DOHH2 (cell line): ENCODE results near the gene KAT6B.

Experiments
- H3F3A ChIP-seq: fragments of 200-600 bp; sonication (generic), shearing (Covaris generic); 2 replicates; pipeline ENCODE4 v1.6.0; 2016; ENCODE audit warnings: antibody characterized with exemption, mild to moderate bottlenecking; ENCODE audit not compliant: control insufficient read depth, insufficient read depth
- H3K27ac ChIP-seq: fragments of 200-600 bp; sonication (generic); 2 replicates; pipeline ENCODE4 v1.5.1; 2014; ENCODE audit warnings: low read depth, mild to moderate bottlenecking, low read length, moderate library complexity
- H3K27me3 ChIP-seq: fragments of 200-600 bp; sonication (generic); 2 replicates; pipeline ENCODE4 v1.6.1; 2014; ENCODE audit warnings: mild to moderate bottlenecking, low read length, mixed read lengths; ENCODE audit not compliant: control insufficient read depth
- H3K36me3 ChIP-seq: fragments of 200-600 bp; sonication (generic); 2 replicates; pipeline ENCODE4 v1.6.1; 2014; ENCODE audit warnings: mild to moderate bottlenecking, low read length, moderate library complexity, mixed read lengths; ENCODE audit not compliant: control insufficient read depth
- H3K4me1 ChIP-seq: fragments of 200-600 bp; sonication (generic); 2 replicates; pipeline ENCODE4 v1.6.1; 2014; ENCODE audit warnings: mild to moderate bottlenecking, low read length, mixed read lengths; ENCODE audit not compliant: control insufficient read depth
- H3K4me2 ChIP-seq: fragments of 200-600 bp; sonication (generic); 2 replicates; pipeline ENCODE4 v1.6.0; 2014; ENCODE audit warnings: mild to moderate bottlenecking, low read length, moderate library complexity
- H3K4me3 ChIP-seq: fragments of 200-600 bp; sonication (generic); 2 replicates; pipeline ENCODE4 v1.5.1; 2014; ENCODE audit warnings: mild to moderate bottlenecking, low read length, mixed read lengths
- H3K79me2 ChIP-seq: fragments of 200-600 bp; sonication (generic); 2 replicates; pipeline ENCODE4 v1.6.1; 2014; ENCODE audit warnings: mild to moderate bottlenecking, low read length, mixed read lengths; ENCODE audit not compliant: control insufficient read depth
- H3K9me2 ChIP-seq: fragments of 200-600 bp; sonication (generic); replicated peaks from 2 replicates; pipeline ENCODE4 v1.6.1; 2014; ENCODE audit warnings: mild to moderate bottlenecking, low read length, mixed read lengths; ENCODE audit not compliant: control insufficient read depth
- H3K9me3 ChIP-seq: fragments of 200-600 bp; sonication (generic); 2 replicates; pipeline ENCODE4 v1.6.1; 2014; ENCODE audit warnings: antibody characterized with exemption, low read length, mixed read lengths; ENCODE audit not compliant: control insufficient read depth, insufficient read depth
- H4K20me1 ChIP-seq: fragments of 200-600 bp; sonication (generic); 2 replicates; pipeline ENCODE4 v1.6.0; 2014; ENCODE audit warnings: low read depth, mild to moderate bottlenecking, antibody characterized with exemption, low read length, moderate library complexity; ENCODE audit not compliant: control insufficient read depth, insufficient read depth
- EZH2phosphoT487 ChIP-seq: fragments of 200-600 bp; sonication (generic); IDR thresholded peaks from 2 replicates; pipeline ENCODE4 v1.6.1; 2017; ENCODE audit warnings: borderline replicate concordance, mild to moderate bottlenecking, antibody characterized with exemption, low read length, moderate library complexity, mixed read lengths
- TF ChIP-seq, protein P1 (sequence below): fragments of 200-600 bp; sonication (generic); IDR thresholded peaks from one replicate; pipeline ENCODE4 v1.5.1; 2014; ENCODE audit warnings: antibody characterized with exemption, mild to moderate bottlenecking, low read depth, low read length; ENCODE audit not compliant: poor library complexity, severe bottlenecking

The KAT6B gene

DNA sequence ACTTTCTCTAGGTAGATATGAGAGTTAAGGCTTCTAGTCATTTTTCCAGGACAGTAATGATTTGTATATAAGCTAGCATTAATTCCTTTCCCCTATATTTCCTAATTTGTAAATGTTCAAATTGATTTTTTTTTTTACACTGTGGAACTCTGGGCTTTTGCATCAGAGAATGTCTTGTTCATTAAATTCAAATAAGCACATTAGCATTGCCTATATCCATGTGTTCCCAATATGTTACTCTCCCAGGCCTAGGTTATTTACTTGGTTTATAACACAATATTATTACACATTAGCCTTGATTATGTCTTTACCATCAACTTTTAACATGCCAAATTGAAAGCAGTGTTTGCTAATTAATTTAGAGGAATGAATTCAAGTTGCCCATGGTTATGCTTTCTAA lies 201.6 kb downstream of the KAT6B start:
- peaks cover 28% of the 10 kb centered on the region for H3K36me3 ChIP-seq

DNA sequence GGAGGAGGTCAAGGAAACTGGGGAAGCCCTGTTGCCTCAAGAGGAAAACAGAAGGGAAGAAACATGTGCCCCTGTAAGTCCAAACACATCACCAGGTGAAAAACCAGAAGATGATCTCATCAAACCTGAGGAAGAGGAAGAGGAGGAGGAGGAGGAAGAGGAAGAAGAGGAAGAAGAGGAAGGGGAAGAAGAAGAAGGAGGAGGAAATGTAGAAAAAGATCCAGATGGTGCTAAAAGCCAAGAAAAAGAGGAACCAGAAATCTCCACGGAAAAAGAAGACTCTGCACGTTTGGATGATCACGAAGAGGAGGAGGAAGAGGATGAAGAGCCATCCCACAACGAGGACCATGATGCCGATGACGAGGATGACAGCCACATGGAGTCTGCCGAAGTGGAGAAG lies 202.3 kb downstream of the KAT6B start:
- H4K20me1 ChIP-seq, result no peaks in the 10 kb centered on the region
- peaks cover 26% of the 10 kb centered on the region for H3K36me3 ChIP-seq
- no peaks in the 10 kb centered on the region for H3K9me2 ChIP-seq
- H3K27ac ChIP-seq, result no peak overlapping the region
- no peak overlapping the region for H3K4me2 ChIP-seq
- no peaks in the 10 kb centered on the region for H3K27me3 ChIP-seq
- H3K79me2 ChIP-seq, result no peaks in the 10 kb centered on the region
- H3K4me3 ChIP-seq, result no peak overlapping the region
- 0 out of 2 replicates have a peak, but pooled peaks cover 4% of the 10 kb centered on the region for H3K4me1 ChIP-seq
- H3K9me3 ChIP-seq, result no peaks in the 10 kb centered on the region
- TF ChIP-seq, protein P1, sequence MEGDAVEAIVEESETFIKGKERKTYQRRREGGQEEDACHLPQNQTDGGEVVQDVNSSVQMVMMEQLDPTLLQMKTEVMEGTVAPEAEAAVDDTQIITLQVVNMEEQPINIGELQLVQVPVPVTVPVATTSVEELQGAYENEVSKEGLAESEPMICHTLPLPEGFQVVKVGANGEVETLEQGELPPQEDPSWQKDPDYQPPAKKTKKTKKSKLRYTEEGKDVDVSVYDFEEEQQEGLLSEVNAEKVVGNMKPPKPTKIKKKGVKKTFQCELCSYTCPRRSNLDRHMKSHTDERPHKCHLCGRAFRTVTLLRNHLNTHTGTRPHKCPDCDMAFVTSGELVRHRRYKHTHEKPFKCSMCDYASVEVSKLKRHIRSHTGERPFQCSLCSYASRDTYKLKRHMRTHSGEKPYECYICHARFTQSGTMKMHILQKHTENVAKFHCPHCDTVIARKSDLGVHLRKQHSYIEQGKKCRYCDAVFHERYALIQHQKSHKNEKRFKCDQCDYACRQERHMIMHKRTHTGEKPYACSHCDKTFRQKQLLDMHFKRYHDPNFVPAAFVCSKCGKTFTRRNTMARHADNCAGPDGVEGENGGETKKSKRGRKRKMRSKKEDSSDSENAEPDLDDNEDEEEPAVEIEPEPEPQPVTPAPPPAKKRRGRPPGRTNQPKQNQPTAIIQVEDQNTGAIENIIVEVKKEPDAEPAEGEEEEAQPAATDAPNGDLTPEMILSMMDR, result no peak
- TF ChIP-seq EZH2phosphoT487, result no peak
- no peaks in the 10 kb centered on the region for H3F3A ChIP-seq

More for the DNA sequence above, 201.6 kb downstream of the KAT6B start:
- Histone ChIP-seq H3K27ac (no peak overlapping the region), H3K4me1 (0 out of 2 replicates have a peak, but pooled peaks cover 4% of the 10 kb centered on the region), H3K4me2 (no peak overlapping the region), H3K9me3 (no peaks in the 10 kb centered on the region), H3K27me3 (no peaks in the 10 kb centered on the region), H4K20me1 (no peaks in the 10 kb centered on the region), H3K9me2 (no peaks in the 10 kb centered on the region), H3K79me2 (no peaks in the 10 kb centered on the region), H3K4me3 (no peak overlapping the region), H3F3A (no peaks in the 10 kb centered on the region)
- no peak for TF ChIP-seq EZH2phosphoT487
- TF ChIP-seq, protein P1, result no peak

DNA sequence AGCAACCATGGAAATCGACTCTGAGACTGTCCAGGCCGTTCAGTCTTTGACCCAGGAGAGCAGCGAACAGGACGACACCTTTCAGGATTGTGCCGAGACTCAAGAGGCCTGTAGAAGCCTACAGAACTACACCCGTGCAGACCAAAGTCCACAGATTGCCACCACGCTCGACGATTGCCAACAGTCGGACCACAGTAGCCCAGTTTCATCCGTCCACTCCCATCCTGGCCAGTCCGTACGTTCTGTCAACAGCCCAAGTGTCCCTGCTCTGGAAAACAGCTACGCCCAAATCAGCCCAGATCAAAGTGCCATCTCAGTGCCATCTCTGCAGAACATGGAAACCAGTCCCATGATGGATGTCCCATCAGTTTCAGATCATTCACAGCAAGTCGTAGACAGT lies 203.0 kb downstream of the KAT6B start:
- no peak for TF ChIP-seq EZH2phosphoT487
- TF ChIP-seq, protein P1, result no peak

DNA sequence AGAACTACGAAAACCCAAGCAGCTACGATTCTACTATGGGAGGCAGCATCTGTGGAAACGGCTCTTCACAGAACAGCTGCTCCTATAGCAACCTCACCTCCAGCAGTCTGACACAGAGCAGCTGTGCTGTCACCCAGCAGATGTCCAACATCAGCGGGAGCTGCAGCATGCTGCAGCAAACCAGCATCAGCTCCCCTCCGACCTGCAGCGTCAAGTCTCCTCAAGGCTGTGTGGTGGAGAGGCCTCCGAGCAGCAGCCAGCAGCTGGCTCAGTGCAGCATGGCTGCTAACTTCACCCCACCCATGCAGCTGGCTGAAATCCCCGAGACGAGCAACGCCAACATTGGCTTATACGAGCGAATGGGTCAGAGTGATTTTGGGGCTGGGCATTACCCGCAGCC lies 203.5 kb downstream of the KAT6B start:
- Histone ChIP-seq H3K4me2 (no peak overlapping the region), H3K9me2 (no peaks in the 10 kb centered on the region), H3K9me3 (no peaks in the 10 kb centered on the region), H3K27ac (no peak overlapping the region), H3K27me3 (no peaks in the 10 kb centered on the region), H3K4me3 (no peak overlapping the region), H3F3A (no peaks in the 10 kb centered on the region), H4K20me1 (no peaks in the 10 kb centered on the region), H3K4me1 (0 out of 2 replicates have a peak, but pooled peaks cover 4% of the 10 kb centered on the region), H3K79me2 (no peaks in the 10 kb centered on the region), H3K36me3 (peaks cover 20% of the 10 kb centered on the region)
- no peak for TF ChIP-seq EZH2phosphoT487
- TF ChIP-seq, protein P1, result no peak

More for the DNA sequence above, 203.0 kb downstream of the KAT6B start:
- Histone ChIP-seq H3K9me3 (no peaks in the 10 kb centered on the region), H3K27me3 (no peaks in the 10 kb centered on the region), H3K27ac (no peak overlapping the region), H3K4me2 (no peak overlapping the region), H3K4me1 (0 out of 2 replicates have a peak, but pooled peaks cover 4% of the 10 kb centered on the region), H3K9me2 (no peaks in the 10 kb centered on the region), H3K4me3 (no peak overlapping the region), H3F3A (no peaks in the 10 kb centered on the region), H4K20me1 (no peaks in the 10 kb centered on the region), H3K79me2 (no peaks in the 10 kb centered on the region), H3K36me3 (peaks cover 24% of the 10 kb centered on the region)
